GM10266 (cell line): Measurements from ENCODE around the gene CAMTA1.

Experiments
- DNase-seq: peaks from one replicate; pipeline ENCODE4 v3.0.0; 2012; ENCODE audit errors: extremely low spot score
- TF ChIP-seq, protein P1 (sequence below): IDR thresholded peaks from 2 replicates; pipeline ENCODE4 v1.5.1; 2012; ENCODE audit warnings: mild to moderate bottlenecking, low read depth; ENCODE audit not compliant: control insufficient read depth, insufficient read depth; ENCODE audit errors: missing control alignments

The CAMTA1 gene

DNA sequence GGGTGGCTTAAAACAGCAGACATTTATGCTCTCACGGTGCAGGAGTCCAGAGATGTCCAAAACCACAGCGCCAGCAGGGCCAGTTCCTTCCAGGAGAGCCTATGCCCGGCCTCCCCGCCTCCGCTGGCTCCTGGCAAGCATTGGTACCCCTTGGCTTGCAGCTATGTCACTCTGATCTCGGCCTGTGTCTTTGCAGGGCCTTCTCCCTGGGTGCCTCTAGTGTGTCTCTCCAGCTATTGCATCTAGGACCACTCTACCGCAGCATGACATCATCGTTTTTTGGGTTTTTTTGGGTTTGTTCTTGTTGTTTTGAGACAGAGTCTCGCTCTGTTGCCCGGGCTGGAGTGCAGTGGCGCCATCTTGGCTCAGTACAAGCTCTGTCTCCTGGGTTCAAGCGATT is 788.2 kb downstream of the CAMTA1 start:
- no peak for DNase-seq
- TF ChIP-seq, protein P1, sequence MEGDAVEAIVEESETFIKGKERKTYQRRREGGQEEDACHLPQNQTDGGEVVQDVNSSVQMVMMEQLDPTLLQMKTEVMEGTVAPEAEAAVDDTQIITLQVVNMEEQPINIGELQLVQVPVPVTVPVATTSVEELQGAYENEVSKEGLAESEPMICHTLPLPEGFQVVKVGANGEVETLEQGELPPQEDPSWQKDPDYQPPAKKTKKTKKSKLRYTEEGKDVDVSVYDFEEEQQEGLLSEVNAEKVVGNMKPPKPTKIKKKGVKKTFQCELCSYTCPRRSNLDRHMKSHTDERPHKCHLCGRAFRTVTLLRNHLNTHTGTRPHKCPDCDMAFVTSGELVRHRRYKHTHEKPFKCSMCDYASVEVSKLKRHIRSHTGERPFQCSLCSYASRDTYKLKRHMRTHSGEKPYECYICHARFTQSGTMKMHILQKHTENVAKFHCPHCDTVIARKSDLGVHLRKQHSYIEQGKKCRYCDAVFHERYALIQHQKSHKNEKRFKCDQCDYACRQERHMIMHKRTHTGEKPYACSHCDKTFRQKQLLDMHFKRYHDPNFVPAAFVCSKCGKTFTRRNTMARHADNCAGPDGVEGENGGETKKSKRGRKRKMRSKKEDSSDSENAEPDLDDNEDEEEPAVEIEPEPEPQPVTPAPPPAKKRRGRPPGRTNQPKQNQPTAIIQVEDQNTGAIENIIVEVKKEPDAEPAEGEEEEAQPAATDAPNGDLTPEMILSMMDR: no peak

DNA sequence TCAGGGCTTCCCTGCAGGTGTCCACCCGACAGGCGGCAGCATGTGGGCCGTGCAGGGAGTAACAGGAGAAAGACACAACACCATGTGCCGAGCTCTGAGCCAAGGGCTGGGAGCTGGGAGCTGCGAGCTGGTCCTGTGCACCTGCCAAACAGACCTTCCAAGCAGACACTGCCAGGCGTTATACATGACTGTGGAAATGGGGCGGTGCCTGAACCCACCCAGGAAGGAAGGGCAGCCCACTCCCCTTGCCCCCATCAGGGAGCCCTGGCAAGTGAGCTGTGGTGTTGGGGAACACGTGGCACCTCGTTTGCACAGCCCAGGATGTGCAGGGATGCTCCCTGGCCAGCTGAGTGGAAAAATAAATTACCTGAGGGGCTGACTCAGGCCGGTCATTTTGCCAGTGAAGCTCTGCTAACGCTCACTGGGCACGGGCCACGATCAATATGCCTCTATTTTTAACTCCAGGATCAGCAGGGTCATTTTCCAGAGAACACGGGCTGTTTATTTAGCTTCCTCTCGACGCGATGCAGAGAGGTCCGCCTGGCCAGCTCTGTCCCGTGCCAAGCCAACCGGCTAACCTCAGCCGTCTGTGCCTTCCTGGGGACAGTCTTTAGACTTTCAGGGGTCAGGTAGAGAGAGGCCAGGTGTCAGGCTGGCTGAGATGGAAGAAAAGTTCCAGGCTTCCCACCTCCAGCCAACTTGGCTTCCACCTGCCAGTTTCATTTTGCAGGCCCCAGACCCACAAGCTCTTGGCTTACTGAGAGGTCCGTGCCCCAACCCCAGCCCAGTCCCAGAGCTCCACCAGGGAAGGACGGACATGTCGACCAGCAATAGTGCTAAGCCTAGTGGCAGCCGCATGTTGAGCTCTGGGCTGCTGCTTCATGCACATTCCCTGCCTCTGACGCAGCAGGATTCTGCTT is 789.1 kb downstream of the CAMTA1 start:
- no peak for DNase-seq
- TF ChIP-seq, protein P1: no peak

DNA sequence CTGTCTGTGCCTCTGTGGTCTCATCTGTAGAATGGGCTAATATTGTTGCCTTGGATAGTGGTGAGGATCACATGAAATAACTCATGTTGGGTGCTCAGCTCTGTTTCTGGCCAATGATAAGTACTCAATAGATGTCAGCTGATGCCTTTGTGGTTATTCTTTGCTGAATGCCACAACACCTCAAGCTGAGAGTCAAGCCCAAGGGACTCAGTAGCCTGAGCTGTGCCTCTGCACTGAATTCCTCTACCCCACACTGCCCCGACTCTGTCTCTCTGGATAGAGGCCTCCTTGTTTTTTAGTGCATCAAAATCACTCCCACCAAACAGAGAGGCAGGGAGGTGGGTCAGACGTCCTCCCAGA is 789.8 kb downstream of the CAMTA1 start:
- no peak for DNase-seq

DNA sequence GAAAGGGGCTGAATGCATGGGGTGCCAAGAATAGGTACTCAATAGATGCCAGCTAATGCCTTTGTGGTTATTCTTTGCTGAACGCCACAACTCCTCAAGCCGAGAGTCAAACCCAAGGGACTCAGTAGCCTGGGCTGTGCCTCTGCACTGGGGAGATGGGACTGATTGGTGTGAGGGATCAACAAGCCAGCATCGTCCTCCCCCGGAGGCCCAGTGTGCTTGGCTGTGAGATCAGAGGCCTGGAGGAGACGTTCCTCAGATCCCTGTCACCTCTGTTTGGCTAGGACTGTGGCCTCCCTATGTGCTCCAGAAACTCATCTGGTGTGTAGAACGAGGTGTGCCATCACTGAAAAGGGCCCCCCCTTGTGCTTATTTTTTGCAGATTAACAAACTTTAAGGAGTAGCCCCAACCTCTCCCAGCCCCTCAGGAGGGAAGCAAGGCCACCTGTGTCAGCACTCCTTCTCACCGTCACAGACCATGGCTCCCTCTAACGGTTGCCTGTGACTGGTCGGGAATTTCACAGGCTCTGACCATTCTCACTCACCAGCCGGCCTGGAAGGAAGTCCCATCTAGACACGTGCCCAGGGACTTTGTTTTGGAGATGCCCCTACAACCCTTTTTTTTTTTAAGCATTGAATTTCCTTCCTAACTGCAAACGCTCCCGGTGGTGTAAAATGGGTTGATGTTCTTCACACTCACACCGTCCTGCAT is 791.8 kb downstream of the CAMTA1 start:
- DNase-seq: no peak
- TF ChIP-seq, protein P1: no peak

More for the DNA sequence above, 789.8 kb downstream of the CAMTA1 start:
- TF ChIP-seq, protein P1: no peak

DNA sequence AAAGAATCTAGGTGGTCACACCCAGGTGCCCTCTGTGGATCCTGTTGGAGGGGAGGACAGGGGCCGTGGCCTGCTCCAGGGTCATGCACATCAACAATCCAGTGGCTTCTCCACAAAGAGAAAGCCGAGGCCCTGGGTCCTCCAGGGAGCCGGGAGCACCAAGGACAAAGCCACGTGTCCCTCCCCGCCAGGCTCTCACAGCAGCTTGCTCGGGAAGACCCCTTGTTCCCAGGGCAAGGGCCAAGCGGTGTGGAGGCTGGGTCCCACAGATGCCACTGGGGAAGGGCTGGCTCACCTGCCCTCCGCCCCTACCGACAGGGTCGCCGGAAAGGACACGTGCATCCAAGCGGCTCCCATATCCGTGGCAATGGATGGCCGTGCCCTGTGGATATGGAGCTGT is 793.0 kb downstream of the CAMTA1 start:
- no peak for DNase-seq
- TF ChIP-seq, protein P1: no peak

DNA sequence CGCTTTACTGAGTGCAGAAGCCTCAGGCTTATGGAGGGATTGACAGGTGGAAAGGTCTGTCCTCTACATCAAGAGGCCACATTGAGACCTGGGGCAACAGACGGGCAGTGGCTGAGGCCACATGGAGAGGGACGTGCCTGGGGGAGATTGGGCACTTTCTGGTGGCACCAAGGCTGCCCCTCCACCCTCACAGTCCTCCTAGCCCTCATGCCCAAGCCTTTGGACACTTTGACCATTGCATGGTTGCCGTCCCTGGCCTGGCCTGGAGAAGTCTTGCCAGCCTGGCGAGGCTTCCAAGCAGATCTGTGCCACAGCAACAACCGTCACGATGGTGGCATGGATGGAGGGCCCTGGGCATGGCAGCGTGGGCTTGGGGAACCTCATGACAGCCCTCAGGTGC is 793.8 kb downstream of the CAMTA1 start:
- TF ChIP-seq, protein P1: no peak
- no peak for DNase-seq
